HG03103 (cell line): ENCODE data around the gene C16orf95.
"Not testable (repeated sequence)": the region's sequence is repeated elsewhere in the genome, so short reads cannot be mapped to it uniquely, and the experiment has no call there.

ENCODE experiments used
- ATAC-seq: cut with Tn5 transposase; IDR thresholded peaks from one replicate; pipeline ENCODE4 v1.9.1; 2021; ENCODE audit warnings: low read depth; ENCODE audit not compliant: unreplicated experiment

The C16orf95 gene

GRCh38 chr16:87316923-87317749, at the start of gene C16orf95:
Gene C16orf95, minus strand, starts transcription at chr16:87317392. Its CDS starts 150 bp downstream, at chr16:87317242.
- ATAC-seq, result peak; percentile 94

- ATAC-seq, result no peak
Measured at GRCh38 chr16:87366930-87367329, 49.7 kb upstream of the C16orf95 start.

- ATAC-seq, result no peak
Measured at GRCh38 chr16:87366288-87366687, 49.1 kb upstream of the C16orf95 start.

- ATAC-seq, result no peak
Measured at GRCh38 chr16:87365021-87365713, 48.0 kb upstream of the C16orf95 start.

- no peak for ATAC-seq
Measured at GRCh38 chr16:87363771-87364455, 46.7 kb upstream of the C16orf95 start.

- ATAC-seq, result not testable (repeated sequence)
Measured at GRCh38 chr16:87362828-87363559, 45.8 kb upstream of the C16orf95 start.

GRCh38 chr16:87361916-87362619, 44.9 kb upstream of the C16orf95 start:
- no peak for ATAC-seq

GRCh38 chr16:87360862-87361610, 43.8 kb upstream of the C16orf95 start:
- ATAC-seq, result no peak

- ATAC-seq, result no peak
Measured at GRCh38 chr16:87359121-87359520, 41.9 kb upstream of the C16orf95 start.

GRCh38 chr16:87358696-87359095, 41.5 kb upstream of the C16orf95 start:
- no peak for ATAC-seq

GRCh38 chr16:87358250-87358649, 41.1 kb upstream of the C16orf95 start:
- no peak for ATAC-seq

GRCh38 chr16:87356491-87356853, 39.3 kb upstream of the C16orf95 start:
- ATAC-seq, result no peak

GRCh38 chr16:87353613-87354012, 36.4 kb upstream of the C16orf95 start:
- no peak for ATAC-seq

GRCh38 chr16:87352818-87353217, 35.6 kb upstream of the C16orf95 start:
- no peak for ATAC-seq

GRCh38 chr16:87351320-87351698, 34.1 kb upstream of the C16orf95 start:
- no peak for ATAC-seq

GRCh38 chr16:87350681-87351319, 33.6 kb upstream of the C16orf95 start:
- ATAC-seq, result no peak

GRCh38 chr16:87350031-87350430, 32.8 kb upstream of the C16orf95 start:
- ATAC-seq, result no peak

GRCh38 chr16:87348616-87349157, 31.5 kb upstream of the C16orf95 start:
- ATAC-seq, result no peak
